ENCODE results near the gene CA12.
"Not testable (repeated sequence)": the region's sequence is repeated elsewhere in the genome, so short reads cannot be mapped to it uniquely, and the experiment has no call there.

The CA12 gene

DNA sequence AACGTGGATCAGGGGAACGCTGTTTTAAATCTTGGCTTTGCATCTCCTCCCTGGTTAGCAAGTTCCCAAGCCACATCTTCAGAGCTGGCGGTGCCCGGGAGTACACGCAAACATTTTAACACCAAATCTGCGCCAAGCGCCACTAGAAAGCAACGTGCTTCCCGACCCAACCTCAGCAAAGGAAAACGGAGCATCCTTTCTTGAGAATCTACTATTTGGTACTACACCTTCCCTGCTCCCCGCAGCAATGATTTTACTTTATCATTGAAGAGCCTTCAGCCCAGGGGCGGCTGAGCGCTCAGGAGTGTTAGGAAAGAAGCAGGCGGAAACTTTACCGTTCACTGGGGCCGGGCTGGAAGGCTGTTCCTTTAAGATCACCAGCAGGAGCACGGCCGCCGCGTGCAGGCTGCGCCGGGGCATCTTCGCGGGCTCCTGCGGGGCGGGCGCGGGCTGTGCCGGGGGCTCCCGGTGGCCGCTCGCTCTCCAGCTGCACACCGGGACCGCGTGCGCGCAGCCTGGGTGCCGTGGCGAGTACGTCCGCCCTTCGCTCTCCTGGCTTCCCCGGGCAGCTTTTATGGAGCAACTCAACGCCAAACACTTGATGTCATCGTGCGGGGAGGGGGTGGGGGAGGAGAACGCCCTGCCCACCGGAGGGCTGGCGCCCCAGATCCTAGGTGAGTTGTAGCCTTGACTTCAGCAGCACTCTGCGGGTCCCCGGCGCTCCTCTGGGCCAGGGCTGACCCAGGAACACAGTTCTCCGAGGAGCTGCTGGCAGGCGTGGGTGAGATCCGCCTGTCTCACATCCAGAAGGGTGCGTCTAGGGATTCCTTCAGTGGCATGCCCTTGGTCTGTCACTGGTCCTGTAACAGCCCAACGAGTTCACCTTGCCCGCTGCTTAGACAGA is at the start of gene CA12:
Gene CA12, minus strand, starts transcription at position 546 of the 904 bp plus-strand sequence. Its CDS starts 126 bp downstream, at position 420.
- no peak for DNase-seq (ENCODE audit: low spot score)

DNA sequence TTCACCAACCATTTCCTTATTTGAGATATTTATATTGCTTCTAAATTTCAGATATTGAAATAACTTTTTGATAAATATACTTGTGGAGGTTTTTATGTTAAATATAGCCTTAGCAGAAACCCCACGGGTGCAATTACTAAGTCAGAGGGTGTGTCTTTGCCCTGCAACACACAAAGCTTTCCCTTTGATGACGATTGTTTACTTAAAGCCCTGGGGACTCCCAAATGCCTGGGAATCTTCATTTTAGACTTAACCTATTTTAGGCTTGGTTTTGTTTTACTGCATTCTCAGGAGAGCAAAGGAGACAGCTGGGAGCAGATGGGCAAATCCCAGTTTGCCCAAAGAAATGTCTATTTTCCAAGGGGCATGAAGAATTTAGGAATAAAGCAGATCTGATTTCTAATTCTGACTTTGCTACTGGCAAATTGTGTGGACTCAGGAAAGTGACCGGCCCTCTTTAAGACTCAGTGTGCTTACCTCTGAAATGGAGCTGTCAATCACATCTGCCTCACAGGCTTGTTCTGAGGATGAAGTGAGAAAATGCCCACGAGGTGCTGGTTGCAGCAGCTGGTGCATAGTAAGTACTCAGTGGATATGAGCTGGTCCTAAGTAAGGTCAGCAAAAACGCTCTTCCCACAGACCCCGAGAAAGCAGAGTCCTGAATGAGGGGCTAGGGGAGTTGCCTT is 49.3 kb upstream of the CA12 start:
- no peak for DNase-seq (ENCODE audit: low spot score)

DNA sequence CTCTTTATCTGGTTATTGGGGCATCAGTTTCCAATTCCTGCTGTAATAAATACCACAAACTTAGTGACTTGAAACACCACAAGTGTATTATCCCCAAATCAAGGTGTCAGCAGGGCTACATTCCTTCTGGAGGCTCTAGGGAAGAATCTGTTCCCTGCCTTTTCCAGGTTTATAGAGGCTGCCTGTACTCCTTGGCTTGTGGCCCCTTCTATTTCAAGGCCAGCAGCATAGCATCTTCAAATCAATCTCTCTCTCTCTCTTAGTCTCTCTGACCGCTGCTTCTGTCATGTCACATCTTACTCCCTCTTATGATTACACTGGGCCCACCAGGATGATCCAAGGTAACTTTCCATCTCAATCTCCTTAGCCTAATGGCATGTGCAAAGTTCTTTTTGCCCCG is 44.9 kb upstream of the CA12 start:
- no peak for DNase-seq (ENCODE audit: low spot score)

DNA sequence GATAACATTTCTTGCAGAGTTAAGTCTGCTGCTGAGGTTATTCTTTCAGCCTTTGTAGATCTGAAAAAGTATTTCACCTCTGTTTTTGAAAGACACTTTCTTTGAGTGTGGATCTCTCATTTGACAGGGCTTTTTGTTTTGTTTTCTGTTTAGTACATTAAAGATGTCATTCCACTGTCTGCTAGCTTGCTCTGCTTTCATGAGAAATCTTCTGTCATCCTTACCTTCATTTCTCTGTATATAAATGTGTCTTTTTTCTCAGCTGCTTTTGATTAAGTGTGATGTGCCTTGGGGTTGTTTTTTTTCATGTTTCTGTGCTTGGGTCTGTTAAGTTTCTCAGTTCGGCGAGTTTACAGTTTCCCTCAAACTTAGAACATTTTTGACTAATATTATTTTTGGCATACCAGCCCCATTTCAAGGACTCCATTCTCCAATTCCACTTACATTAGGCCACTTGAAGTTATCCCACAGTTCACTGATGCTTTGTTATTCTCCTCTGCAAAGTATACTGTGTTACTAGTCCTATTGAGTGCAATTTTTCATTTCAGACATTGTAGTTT is 43.9 kb upstream of the CA12 start:
- no peak for DNase-seq (ENCODE audit: low spot score)

DNA sequence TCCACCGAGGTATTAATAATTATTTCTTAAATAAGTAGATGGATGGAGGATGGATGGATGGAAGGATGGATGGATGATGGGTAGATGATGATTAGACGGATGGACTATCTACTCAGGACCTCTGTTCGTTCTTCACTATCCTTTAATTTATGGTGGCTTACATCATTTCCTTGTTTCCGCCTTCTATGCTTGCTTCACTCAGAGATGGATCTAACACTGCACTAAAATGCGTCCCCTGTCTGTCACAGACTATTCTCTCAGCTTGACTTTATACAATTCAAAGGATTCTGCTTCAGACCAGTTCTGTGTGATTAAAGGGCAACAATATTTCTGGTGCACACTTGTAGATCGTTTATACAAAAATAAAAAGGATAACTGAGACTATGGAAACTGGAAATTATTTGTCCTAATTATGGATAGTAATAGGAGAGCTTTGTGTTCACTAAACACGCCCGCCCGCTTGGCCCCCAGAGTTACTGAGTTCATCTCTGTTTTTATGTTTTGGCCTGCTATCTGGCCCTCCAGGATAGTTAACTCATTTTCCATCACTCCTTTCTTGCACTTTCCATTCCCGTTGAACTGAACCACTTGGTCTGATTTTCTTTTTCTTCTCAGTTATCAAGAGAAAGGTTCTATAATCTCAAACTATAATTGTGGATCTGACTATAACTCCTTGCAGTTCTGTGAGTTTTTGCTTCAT is 41.4 kb upstream of the CA12 start:
- no peak for DNase-seq (ENCODE audit: low spot score)

DNA sequence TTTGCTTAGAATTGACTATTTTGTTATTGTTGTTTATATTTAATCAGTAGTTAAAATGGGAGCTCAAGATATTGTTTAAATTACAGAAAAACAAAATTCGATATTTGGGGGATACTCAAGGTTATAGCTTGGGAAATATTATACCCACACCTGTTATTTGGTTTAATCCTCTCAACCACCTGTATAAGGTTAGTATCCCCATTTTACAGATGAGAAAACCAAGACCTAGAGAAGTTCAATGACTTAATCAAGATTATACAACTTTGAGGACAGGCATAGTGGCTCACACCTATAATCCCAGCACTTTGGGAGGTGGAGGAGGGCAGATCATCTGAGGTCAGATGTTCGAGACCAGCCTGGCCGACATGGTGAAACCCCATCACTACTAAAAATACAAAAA is 39.8 kb upstream of the CA12 start:
- no peak for DNase-seq (ENCODE audit: low spot score)

DNA sequence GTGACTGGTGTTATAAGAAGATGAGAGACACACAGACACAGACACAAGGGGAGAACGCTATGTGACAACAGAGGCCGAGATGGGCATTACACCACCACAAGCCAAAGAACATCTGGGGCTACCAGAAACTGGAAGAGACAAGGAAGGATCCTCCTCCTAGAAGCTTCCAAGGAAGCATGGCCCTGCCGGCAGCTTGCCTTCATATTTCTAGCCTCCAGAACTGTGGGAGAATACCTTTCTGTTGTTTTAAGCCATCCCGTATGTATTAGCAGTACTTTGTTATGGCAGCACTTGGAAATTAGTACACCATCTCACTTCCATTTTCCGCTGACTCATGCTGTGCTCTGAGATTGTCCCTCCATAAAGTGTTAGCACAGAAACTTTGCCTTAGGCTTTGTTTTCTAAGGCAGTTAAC is 38.7 kb upstream of the CA12 start:
- no peak for DNase-seq (ENCODE audit: low spot score)

DNA sequence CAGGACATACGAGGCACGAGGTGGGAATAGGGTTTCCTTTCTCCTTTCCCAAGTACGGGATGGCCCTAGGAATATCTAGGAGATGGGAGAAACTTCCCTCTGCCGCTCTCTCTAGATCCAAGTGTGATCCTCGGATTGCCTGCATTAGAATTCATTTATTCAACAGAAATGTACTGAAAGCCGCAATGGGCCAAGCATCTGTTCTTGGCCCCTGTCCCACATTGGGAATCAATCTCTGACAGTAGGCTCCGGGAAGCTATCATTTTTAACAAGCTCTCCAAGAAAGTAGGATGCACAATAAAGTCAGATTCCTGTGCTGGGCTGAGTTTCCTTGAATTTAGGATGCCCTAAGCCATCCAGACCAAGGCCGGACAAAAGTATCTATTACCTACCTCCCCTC is 37.2 kb upstream of the CA12 start:
- no peak for DNase-seq (ENCODE audit: low spot score)

DNA sequence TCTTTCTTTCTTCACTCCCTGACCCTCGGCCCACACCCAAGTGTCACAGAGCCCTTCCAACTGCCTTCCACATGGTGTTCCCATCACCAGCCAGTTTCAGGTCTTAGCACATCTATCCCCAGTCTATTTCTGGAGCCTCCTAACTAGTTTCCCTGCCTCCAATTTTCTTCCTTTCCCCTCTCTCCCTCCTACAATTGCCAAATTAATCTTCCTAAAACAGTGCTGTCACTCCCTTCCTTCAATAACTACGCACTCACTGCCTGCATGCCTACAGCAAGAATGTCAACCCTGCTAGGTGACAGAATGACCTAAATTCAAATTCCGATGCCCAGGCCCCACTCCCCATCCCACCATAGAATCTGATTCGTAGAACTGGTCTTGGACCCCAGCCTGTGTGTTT is 36.1 kb upstream of the CA12 start:
- DNase-seq (ENCODE audit: low spot score) = no peak

DNA sequence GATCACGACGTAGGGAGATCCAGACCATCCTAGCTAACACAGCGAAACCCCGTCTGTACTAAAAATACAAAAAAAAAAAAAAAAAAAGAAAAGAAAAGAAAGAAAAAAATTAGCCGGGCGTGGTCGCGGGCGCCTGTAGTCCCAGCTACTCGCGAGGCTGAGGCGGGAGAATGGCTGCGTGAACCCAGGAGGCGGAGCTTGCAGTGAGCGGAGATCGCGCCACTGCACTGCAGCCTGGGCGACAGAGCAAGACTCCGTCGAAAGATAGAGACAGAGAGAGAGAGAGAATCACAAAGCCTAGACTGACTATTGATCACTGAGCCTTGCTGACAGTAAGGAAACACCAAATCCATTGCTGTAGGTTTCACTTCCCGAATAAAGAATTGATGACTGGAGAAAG is 35.6 kb upstream of the CA12 start:
- DNase-seq (ENCODE audit: low spot score) = not testable (repeated sequence)

DNA sequence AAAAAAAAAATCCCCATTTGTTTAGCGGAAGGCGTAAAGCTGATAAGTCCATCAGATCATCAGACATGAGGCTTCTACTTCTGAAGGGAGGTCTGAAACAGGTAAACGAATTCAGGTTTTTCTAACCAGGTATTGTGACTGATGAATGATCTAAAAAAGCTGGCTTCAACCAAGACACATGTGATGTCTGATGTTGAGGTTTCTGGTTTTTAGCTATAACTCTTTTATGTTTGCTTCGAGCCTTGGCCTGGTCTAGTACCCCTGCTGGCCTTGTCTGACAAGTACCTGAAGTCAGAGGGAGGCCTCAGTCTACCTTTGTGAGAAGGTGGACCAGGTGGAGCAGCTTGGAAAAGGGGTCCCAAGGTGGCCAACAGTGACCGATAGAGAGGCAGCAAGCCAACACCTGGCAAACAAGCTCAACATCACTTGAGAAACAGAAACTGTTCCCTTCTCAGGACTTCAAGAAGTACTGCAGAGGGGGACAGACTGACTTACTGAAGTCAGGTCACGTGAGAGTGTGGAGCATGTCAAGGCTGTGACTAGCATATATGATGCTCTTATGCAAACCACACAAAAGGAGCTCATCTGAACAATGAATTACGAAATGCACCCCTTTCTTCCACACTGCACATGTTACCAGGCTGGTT is 33.0 kb upstream of the CA12 start:
- no peak for DNase-seq (ENCODE audit: low spot score)

DNA sequence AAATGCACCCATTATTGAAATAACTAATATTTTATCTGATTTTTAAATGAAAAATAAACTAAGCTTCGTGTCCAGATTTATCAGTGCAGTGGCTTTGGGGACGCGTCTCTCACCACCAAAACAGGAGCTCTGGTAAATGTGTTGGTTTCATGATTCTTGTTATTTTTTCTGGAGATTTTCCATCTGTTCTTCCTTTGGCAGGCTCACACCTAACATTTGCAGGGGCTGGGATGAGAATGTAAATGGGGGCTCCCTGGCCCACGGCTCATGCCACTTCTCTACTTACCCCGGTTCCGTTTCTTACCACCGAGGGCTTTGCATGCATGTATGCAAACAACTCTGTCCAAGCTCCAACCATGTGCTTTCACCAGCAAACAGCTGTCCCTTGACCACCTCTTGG is 30.9 kb upstream of the CA12 start:
- DNase-seq (ENCODE audit: low spot score) = no peak

DNA sequence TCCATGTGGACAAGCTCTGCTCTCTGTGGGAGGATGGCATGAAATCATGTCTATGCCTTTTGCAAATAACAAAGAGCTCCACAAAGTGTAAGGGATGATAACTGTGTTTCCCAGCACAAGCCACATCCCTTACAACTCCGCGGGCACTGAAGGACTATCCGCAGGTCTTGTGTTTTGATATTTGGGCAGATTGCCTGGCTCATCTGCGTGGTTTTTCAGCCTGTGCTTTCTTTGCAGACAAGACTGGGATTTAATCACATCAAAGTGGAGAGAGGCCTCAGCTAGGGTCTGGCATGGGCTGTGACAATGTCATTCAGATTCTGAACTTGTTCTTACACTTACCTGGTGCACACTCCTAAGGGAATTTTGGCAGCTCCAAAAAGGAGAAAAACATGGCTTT is 30.2 kb upstream of the CA12 start:
- no peak for DNase-seq (ENCODE audit: low spot score)

DNA sequence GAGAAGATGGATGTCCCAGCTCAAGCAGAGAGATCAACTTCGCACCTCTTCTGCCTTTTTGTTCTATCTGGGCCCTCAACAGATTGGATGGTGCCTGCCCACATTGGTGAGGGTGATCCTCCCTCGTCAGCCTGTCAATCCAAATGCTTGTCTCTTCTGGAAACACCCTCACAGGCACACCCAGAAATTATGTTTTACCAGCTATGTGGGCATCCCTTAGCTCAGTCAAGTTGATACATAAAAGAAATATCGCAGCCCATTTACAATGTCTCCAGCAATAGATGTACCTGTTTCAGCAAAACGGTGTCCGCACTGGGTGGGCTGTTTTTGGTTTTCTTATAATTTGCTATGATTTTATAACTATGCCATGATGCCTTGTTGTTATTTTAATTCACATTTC is 27.5 kb upstream of the CA12 start:
- DNase-seq (ENCODE audit: low spot score) = no peak

DNA sequence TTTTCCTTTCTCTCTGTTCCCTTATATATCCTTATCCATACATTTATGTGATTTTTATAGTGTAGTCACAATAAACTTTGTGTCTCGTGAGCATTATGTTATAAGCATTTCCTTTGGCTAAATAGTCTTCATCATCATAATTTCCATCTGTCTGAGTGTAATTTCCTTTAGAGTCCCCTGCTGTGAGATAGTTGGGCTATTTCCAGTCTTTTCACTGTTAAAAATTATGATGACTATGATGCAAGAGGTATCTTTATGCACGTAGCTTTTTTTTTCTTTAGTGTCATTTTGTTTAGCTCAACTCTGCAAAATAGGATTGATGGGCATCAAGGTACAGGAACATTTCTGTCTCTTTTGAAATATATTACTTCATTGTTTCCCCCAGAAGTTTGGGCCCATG is 26.9 kb upstream of the CA12 start:
- DNase-seq (ENCODE audit: low spot score) = no peak

DNA sequence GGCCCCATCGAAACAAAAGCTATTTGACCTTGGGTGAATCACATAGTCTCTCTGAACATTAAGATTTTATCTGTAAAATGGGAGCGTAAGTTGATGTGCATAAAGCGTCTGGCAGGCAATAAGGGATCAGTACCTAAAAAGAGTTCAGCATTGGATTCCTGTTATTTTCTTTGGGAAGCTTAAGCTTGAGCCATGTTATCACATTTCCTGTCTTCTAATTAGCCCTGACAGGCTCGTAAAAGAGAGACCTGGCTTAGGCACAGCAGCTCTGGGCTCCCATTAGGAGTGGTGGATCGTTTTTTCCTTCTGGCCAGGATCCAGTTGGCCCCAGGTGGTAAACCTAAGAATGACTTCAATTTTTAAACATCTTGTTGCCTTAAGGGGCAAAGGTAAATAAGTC is 26.0 kb upstream of the CA12 start:
- DNase-seq (ENCODE audit: low spot score) = no peak

DNA sequence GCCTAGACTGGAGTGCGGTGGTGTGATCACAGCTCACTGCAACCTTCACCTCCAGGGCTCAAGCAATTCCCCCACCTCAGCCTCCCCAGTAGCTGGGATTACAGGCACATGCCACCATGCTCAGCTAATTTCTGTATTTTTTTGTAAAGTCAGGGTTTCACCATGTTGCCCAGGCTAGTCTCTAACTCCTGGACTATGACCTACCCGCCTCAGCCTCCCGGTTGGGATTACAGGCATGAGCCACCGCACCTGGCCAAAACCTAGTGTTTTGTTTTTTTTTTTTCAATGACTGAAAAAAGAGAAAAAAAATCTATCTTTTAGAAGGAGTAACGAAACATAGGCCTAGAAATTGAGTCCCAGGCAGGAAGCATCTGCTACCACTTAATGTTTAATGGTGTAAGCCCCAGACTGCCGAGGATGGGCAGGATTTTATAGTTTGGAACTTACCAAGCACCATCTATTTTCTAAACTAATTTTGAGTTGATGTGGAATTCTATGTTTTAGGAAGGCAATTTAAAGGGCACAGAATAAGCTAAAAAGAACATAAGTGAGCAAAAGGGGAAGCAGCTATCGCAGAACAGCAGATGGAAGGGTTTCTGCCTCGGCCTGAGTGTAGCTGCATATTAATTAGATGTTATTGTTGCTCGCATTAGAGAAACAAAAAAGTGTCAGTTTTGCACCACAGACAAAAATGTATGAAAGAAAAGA is 24.2 kb upstream of the CA12 start:
- no peak for DNase-seq (ENCODE audit: low spot score)

DNA sequence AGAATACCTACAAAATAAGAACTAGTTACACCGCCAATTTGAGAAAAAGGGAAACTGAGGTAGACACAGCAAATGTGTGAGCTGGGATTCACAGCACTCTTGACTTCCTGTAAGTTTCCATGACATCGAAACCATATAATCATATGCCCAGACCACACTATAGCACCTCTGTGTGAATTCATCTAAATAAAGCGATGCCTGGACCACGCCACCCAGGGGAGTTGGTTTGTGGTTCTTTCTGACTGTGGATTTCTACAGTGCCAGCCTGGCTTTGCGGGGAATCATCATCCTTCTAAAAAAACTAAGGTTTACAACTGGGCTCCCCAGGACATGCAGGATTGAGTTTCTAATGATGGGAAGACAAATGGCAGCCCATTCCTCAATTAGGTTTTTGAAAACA is 23.5 kb upstream of the CA12 start:
- DNase-seq (ENCODE audit: low spot score) = no peak

DNA sequence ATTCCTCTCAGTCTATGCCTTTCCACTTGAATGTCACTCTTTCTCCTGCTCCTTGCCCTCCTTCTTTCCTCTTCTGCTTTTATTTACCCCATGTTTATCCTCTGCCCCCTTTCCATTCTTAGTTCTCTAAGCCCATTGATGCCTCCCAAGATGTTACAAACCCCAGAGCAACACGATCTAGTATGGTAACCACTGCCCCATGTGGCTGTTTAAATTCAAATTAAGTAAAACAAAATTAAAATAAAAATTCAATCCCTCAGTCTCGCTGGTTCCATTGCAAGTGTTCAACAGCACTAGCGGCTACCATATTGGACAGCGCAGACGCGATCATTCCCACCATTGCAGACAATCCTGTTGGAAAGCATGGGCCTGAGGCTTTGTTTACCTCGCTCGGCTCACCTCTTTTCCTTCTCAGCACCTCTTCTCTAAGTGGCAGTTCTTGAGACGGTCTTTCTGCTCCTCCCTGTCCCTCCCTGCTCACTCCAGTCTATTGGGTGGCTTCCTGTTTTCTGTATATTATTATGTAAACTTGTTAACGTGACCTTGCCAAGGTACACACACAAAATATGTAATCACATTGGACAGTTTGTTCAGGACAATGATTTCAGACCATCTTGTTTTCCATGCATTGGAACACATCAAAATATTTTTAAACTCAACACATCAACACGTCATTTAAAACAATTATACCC is 21.8 kb upstream of the CA12 start:
- no peak for DNase-seq (ENCODE audit: low spot score)

DNA sequence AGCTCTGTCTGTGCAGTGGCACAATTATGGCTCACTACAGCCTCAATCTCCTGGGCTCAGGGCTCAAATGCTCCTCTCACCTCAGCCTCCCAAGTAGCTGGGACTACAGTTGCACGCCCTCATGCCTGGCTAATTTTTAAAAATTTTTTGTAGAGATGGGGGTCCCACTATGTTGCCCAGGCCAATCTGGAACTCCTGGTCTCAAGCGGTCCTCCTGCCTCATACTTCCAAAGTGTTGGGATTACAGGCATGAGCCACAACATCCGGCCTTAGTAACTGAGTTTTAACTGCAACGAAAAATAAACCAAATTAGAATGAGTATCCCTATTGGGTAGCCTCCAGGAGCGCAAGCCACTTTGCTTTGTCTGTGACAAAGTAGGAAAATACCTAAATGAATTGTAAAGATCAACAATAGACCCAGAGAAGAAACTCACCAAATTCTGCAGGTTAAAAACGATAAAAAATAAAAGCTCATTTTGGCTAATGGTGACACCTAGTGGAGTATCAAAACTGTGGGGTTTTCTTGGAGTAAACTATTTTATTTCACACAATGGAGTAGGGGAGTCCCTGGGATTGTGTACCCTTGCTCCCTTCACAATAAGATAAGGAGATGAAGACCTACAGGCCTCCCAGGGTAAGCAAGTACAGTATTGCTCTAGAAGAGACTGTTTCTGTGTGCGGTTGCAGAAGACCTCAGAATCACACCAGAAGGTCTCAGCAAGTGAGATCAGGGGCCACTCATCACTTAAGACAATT is 21.0 kb upstream of the CA12 start:
- peak; percentile 49 for DNase-seq (ENCODE audit: low spot score)

Measured in CD4-positive, alpha-beta T cell treated with Interleukin-15 for 4 hours (primary cell).